Brain microvascular endothelial cell (primary cell): ENCODE results near the gene NEURL3.
"Not testable (repeated sequence)": the region's sequence is repeated elsewhere in the genome, so short reads cannot be mapped to it uniquely, and the experiment has no call there.

Experiments used
- DNase-seq: peaks from one replicate; pipeline ENCODE4 v3.0.0-alpha.2; 2020
- H3K27ac ChIP-seq: fragments of 250-450 bp; sonication (Bioruptor Pico); 2 replicates; pipeline ENCODE4 v1.5.1; 2020; ENCODE audit warnings: mild to moderate bottlenecking, moderate library complexity
- H3K27me3 ChIP-seq: fragments of 250-450 bp; sonication (Bioruptor Pico); replicated peaks from 2 replicates; pipeline ENCODE4 v1.5.1; 2020; ENCODE audit warnings: mild to moderate bottlenecking
- H3K36me3 ChIP-seq: fragments of 250-450 bp; sonication (Bioruptor Pico); replicated peaks from 2 replicates; pipeline ENCODE4 v1.5.1; 2020; ENCODE audit warnings: mild to moderate bottlenecking
- H3K4me3 ChIP-seq: 2 replicates; pipeline ENCODE4 v1.5.1; 2011; ENCODE audit warnings: low read depth, mild to moderate bottlenecking, control low read depth, low read length, moderate library complexity
- CTCF ChIP-seq: IDR thresholded peaks from 2 replicates; pipeline ENCODE4 v1.5.1; 2011; ENCODE audit warnings: low read depth, mild to moderate bottlenecking, moderate library complexity, low read length, control low read depth, inconsistent platforms; ENCODE audit errors: missing control alignments
- in situ Hi-C: cut with HindIII; loops from 2 replicates; pipeline ENCODE4 v1.10.0; 2017; ENCODE audit warnings: low sequenced_read_pairs, low pct_ligation_motif_present

NEURL3 gene

GRCh38 chr2:96464651-96465050 lies 40.5 kb downstream of the NEURL3 start:
- TF ChIP-seq CTCF = no peak
- in situ Hi-C loops = no loop called here
- no peaks in the 10 kb centered on the region for H3K27me3 ChIP-seq
- DNase-seq = no peak
- H3K4me3 ChIP-seq = no peak overlapping the region
- no peaks in the 10 kb centered on the region for H3K36me3 ChIP-seq
- no peak overlapping the region for H3K27ac ChIP-seq

- in situ Hi-C loops = no loop called here
- TF ChIP-seq CTCF = no peak
- no peaks in the 10 kb centered on the region for H3K36me3 ChIP-seq
- H3K27me3 ChIP-seq = no peaks in the 10 kb centered on the region
- DNase-seq = no peak
- no peak overlapping the region for H3K4me3 ChIP-seq
- H3K27ac ChIP-seq = no peak overlapping the region
Measured at GRCh38 chr2:96464061-96464460, 41.1 kb downstream of the NEURL3 start.

- in situ Hi-C loops = no loop called here
- TF ChIP-seq CTCF = no peak
- Histone ChIP-seq H3K27ac (no peak overlapping the region), H3K4me3 (no peak overlapping the region), H3K36me3 (no peaks in the 10 kb centered on the region), H3K27me3 (no peaks in the 10 kb centered on the region)
- no peak for DNase-seq
Measured at GRCh38 chr2:96463119-96463518, 42.0 kb downstream of the NEURL3 start.

GRCh38 chr2:96461616-96462015 lies 43.5 kb downstream of the NEURL3 start:
- DNase-seq, H3K27ac ChIP-seq, H3K36me3 ChIP-seq, in situ Hi-C loops, H3K27me3 ChIP-seq, H3K4me3 ChIP-seq: not testable (repeated sequence)

GRCh38 chr2:96452053-96452452 lies 53.1 kb downstream of the NEURL3 start:
- H3K27me3 ChIP-seq = peaks cover 2% of the 10 kb centered on the region
- in situ Hi-C loops = no loop called here
- no peak for TF ChIP-seq CTCF
- no peak overlapping the region for H3K4me3 ChIP-seq
- DNase-seq = no peak
- H3K27ac ChIP-seq = no peak overlapping the region
- no peaks in the 10 kb centered on the region for H3K36me3 ChIP-seq

GRCh38 chr2:96449637-96450036 lies 55.5 kb downstream of the NEURL3 start:
- Histone ChIP-seq H3K4me3 (no peak overlapping the region), H3K27me3 (no peaks in the 10 kb centered on the region), H3K27ac (no peak overlapping the region), H3K36me3 (no peaks in the 10 kb centered on the region)
- in situ Hi-C loops = no loop called here
- no peak for DNase-seq
- no peak for TF ChIP-seq CTCF
